GM08714 (cell line): ENCODE data around the gene IGSF9.

Experiments
- H3K4me3 ChIP-seq: fragments of 200-500 bp; sonication (Bioruptor generic); 2 replicates; pipeline ENCODE4 v1.5.1; 2014; ENCODE audit warnings: mild to moderate bottlenecking, low read length, inconsistent platforms
- ZNF274 ChIP-seq: IDR thresholded peaks from 2 replicates; pipeline ENCODE4 v1.6.1; 2012; ENCODE audit warnings: mild to moderate bottlenecking, low read depth, low read length

The IGSF9 gene

DNA sequence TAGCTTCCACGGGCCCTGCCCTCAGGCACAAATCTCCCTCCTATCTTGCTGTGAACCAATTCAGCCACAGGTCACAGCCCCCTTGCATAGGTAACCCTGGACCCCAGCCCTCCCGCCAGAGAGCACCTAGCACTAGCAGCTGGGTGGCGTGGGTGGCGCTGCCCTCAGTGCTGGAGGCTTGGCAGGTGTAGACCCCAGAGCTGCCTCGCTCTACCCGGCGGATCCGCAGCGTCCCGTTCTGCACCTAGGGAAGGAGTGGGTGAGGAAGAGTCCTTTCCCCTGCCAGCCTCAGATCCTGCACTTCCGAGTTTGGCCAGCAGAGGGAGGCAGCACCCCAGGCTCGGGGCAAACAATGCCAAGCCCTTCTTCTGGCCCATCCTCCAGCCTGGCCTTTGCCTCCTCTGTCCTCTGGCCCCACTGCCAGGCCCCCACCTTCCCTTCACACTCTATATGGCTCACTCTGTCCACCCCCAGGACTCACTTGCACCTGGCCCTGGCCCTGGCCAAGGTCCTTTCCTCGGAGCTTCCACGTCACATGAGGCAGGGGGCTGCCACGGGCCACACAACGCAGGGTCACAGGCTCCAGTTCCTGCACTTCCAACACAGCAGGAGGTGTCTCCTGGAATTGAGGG, 9.0 kb downstream of the IGSF9 start:
- TF ChIP-seq ZNF274, result no peak
- no peak overlapping the region for H3K4me3 ChIP-seq

DNA sequence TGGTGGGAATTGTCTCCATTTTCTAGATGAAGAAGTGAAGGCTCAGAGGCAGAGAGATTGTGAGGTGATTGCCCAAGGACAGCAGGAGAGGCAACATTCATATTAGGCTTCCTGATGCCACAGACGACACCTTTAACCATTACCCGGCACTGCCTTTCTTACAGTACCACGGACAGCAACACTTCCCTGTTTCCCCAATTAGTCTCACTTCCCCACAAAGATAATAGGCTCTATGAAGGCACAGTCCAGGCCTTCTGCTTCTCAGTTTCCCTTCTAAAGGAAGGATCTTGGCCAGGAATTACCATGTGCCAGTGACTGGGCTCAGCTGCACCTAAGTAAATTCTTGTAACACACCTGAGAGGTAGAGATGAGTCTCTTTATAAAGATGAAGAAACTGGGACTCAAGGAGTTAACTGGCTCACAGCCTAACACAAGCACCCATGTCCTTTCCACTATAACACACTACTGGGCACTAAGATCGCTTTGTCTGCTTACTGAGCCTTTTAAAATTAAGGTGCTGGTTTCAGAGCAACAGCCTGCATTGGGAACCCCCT, 9.6 kb downstream of the IGSF9 start:
- TF ChIP-seq ZNF274, result no peak
- H3K4me3 ChIP-seq, result no peak overlapping the region

DNA sequence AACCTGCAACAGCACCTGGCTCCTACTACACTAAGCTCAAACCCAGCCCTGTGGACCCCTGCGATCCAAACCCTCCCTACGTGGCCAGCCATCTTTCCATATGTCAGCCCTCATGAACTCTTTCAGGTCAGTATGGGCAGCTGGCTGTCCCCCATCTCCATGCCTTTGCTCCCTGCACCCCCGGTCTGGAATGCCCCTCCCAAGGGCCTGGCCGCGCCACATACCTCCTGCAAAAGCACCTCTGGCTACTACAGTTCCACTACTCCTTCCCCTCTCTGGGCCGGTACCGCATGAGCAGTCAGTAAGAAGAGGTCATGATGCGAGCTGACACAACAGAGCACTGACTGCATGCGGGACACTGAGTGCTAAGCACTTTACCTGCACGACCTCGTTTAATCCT, 10.1 kb downstream of the IGSF9 start:
- no peak overlapping the region for H3K4me3 ChIP-seq
- TF ChIP-seq ZNF274, result no peak

DNA sequence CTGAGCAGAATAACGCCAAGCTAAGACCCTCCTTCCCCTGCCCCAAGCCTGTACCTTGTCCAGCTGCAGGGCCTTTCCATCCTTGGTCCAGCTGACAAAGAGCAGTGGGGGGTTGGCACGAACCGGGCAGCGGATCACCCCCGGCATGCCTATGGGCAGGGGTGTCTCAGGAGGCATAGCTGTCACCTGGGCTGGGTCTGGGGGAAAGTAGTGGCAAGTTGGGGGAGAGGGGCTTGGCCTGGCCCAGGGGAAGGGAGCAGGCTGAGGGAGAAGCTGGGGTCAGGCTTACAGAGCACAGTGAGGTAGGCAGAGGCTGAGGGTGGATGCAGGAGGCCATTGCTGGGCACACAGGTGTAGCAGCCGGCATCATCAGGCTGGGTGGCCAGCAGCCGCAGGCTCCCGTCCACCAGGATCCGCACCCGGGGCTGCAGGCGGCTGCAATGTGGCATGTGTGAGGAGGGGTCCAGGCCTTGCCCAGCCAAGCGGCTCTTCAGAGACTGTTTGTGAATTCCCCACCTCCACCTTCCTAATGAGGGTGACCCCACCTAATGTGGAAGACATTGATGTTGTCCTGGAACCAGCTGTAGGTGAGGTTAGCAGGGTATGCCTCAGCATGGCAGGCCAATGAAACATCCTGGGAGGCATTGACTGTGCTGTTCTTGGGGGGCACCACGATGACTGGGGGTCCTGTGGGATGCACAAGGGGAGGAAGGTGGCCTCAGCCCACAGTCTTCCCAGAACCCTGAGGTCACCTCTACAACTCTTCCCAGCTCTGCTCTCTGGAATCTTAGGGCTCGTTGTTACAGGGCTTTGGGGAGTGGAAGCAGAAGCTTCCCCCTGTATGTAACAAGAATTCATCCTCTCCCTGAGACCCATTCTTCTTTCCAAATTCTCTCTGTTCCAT, 11.0 kb downstream of the IGSF9 start:
- no peak for TF ChIP-seq ZNF274
- no peak overlapping the region for H3K4me3 ChIP-seq

DNA sequence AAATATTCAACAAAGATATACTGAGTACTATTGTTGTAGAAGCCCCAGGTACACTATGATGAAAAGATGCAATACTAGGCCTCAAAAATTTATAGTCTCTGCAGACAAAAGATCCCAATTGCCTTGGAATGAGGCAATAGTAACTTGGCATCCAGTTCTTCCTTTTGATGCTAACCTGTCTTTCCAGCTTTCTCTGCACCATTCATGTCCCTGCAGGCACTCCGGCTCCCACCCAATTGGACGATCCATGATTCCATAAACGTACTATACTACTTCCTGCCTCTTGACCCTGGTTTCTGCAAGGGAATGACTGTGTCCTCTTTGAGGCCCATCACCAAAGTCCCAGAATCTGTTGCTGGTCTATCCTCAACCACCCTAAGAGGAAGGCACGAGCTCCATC, 12.1 kb downstream of the IGSF9 start:
- H3K4me3 ChIP-seq, result no peak overlapping the region
- TF ChIP-seq ZNF274, result no peak

DNA sequence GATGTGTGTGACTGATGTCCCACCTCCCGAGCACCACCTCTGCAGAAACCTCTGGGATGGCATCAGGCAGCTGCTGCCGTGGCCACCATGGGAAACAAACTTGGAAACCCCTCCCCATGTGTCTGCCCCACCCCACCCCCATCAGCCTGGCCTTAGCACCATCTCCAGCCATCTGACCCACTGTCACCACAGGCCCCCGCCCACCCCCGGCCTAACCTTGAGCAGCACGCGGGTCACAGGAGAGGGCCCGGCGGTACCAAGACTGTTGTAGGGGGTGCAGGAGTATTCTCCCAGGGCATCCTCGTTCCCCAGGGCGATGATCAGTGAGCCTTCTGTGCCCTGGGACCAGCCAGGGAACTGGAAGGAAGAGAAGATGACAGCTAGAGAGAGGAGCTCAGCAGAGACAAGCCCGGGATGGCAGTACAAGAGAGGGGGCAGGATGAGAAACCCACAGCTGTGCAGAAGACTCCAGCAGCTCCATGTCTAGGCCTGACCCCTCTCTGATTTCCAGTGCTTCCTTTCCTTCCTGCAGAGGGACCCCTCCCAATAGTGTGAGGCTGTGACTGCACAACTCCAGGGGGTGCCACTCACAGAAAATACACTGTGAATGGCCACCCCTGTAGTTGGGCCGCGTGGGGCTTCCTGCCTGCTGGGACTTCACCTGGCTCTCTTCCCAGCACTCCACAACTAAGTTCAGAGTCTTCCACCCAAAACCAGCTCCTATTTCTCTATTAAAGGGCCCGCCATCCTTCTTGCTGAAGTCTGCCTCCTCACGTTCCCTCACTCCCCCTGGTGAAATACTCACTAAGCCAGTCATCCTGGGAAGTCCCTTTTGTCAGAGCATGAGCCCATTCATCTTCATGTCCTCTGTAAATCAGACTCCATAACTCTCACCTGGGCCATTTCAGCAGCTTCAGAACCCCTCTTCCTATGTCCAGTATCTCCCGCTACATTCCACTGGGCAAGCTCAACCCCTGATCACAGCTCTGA, 12.8 kb downstream of the IGSF9 start:
- TF ChIP-seq ZNF274, result no peak
- no peak overlapping the region for H3K4me3 ChIP-seq

DNA sequence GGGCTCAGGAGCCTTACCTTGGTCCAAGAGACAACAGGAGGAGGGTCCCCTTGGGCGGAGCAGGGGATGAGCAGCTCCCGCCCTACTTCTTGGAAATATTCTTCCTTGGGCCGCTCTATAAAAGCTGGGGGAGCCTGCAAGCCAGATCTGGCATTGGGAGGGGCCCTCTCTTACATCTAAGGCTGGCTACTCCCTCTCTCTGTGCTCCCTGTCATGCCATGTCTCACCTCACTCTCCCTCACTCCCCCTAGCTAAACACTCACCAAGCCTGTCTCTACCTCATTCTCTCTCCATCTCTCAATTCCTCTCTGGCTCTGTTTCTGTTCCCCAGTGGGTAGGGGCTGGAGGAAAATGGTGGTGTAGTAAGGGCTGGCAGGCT, 13.6 kb downstream of the IGSF9 start:
- no peak overlapping the region for H3K4me3 ChIP-seq
- TF ChIP-seq ZNF274, result no peak

DNA sequence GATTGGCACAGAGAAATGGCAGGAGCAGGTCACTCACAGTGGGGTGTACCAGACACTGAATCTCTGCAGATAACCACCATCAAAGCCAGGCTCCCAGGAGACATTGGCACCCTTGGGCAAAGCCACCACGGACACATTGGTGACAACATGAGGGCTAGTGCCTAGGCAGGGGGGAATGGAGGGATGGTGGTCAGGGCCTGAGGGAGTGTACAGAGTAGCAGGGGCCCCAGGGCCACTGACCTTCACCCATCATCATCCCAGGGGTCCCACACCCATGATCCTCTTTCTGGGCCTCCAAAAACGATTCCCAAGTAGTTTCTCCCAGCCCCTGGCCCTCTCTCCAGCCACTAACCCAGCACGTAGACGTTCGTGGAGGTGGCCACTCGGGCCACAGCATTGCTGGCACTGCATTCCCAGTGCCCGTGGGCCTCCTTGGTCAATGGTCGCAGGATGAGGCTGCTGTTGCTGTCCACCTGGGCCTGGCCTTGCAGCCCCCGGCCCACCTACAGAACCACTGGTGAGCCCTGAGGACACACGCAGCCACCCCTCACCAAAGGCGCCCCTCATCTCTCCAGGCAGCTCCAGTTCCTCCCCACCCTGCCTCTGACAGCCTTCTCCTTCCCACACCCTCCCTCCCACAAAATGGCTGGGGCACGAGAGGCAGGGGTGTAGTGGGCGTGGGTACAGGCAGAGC, 14.2 kb downstream of the IGSF9 start:
- no peak for TF ChIP-seq ZNF274
- no peak overlapping the region for H3K4me3 ChIP-seq

DNA sequence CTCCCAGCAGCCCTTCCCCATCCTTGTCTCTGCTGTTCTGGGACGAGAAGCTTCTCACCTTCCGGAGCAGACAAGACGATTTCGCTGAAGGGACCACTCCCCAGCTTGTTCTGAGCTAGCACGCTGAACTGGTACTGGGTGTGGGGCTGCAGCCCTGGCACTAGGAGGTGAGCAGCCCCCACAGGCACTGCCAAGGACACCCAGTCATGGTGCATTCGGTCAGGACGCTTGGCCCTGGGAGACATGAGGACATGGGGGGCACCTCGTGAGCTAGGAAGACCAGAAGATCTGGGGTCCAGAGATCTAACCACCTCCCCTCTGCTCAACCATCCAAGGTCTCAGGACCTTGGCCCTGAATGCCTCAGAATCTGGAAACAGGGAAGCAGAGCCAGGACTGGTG, 14.8 kb downstream of the IGSF9 start:
- no peak for TF ChIP-seq ZNF274
- H3K4me3 ChIP-seq, result no peak overlapping the region

DNA sequence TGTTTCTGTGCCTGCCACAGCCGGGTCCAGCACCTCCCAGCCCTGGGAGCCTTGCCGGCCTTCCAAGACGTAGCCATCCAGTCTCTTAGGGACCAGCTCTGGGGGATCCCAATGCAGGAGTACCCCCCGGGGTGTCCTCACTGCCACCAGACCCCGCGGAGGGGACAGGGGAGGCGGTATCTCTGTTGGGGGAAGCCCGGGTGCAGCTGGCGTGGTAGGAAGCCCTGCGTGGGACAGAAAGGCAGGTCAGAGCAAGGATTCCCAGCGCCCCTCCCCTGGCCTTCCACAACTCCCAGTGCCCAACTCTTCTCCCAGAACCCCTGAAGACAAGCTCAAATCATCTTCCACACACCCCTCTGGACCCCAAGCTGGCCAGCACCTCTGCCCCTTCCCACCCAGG, 15.2 kb downstream of the IGSF9 start:
- no peak for TF ChIP-seq ZNF274
- no peak overlapping the region for H3K4me3 ChIP-seq

DNA sequence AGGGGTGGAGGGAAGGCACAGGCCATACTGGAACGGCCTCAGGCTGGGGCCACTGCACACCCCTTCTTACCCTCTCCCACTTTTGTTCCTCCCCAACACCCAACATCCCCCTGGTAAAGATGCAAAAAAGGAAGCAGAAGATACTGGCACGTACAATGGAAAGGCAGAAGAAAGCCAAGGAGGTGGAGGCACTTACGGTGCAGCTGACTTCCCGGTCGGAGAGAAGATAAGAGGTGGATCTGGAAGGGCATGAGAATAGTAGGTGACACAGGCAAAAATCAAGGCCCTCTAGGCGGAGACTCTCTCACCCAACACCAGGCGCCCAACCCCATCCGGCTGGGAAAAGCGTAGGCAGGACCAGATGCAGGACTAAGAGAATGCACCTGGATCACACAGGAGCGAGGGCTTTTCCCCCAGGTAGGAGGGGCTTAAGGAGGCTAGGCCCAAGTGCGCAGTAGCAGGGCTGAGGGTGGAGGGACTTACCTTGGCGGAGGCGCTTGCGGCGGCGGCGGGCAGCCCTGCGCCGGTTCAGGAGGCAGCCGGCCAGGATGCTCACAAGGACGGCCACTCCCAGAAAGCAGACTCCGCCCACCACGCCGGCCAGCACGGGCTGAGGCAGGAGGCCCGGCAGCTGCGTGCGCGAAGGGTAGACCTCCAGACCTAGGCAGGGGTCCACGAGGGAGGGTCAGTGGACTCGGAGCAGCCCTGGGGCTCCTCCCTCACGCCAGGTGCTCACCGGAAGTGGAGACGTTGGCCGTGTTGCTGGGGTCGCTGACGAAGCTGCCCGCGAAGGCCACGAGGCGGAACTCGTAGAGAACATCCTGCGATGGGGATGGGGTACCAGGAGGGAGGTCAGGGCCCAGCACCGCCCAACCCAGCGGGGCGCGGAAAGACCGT, 16.0 kb downstream of the IGSF9 start:
- H3K4me3 ChIP-seq, result no peak overlapping the region
- TF ChIP-seq ZNF274, result no peak

DNA sequence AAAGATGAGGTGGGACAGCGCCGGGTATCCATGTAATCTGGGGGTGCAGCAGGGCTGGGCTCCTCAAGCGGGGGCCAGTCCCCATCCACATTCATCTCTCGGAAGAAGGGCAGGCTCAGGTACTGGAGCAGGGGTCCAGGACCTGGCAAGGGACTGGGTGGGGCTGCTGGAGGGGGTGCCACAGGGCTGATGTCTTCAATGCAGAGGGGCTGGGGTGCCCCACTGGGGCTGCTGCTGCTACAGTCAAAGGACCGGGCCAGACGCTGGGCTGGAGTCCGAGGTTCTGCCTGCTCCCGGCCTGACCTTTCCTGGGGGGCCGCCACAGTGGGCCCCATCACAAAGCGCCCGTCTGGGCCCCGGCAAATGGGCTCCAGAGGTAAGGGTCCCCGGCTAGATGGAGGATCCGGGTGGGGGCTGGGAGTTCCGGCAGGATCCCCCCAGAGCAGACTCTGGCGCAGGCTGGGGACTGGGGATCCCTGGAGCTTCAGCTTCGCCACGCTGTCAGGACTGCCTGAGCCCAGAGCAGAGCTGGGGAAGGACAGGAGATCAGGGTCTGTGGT, 16.8 kb downstream of the IGSF9 start:
- H3K4me3 ChIP-seq, result no peak overlapping the region
- TF ChIP-seq ZNF274, result no peak
